Posterior cingulate gyrus (tissue), 11 donors: ENCODE measurements around the gene GALNT13.
A peak's percentile ranks its signal among the peaks of the same experiment; 100 is the strongest.

Experiments used
- DNase-seq, 10 donors: peaks; one replicate each; pipeline versions ENCODE4 v3.0.0 to v3.0.0-alpha.2; 2020 to 2021; ENCODE audit warnings: mixed read lengths in 3 of 10
- intact Hi-C: fragments of 100-400 bp; cut with DNase I; formaldehyde crosslinking; loops from one replicate; pipeline ENCODE4 v1.15.1; 2023

GALNT13 gene

GRCh38 chr2:154203206-154203605, 331.5 kb downstream of the GALNT13 start:
- intact Hi-C loops = no loop called here
- DNase-seq = no peak

GRCh38 chr2:154203902-154204301, 332.2 kb downstream of the GALNT13 start:
- no peak for DNase-seq
- intact Hi-C loops = no loop called here

- DNase-seq = no peak
- intact Hi-C loops = no loop called here
Observed at GRCh38 chr2:154207288-154208047, 335.7 kb downstream of the GALNT13 start.

GRCh38 chr2:154223726-154224125, 352.0 kb downstream of the GALNT13 start:
- no peak for DNase-seq
- intact Hi-C loops = no loop called here

GRCh38 chr2:154226931-154227330, 355.2 kb downstream of the GALNT13 start:
- intact Hi-C loops = no loop called here
- DNase-seq = no peak

GRCh38 chr2:154228566-154229280, 357.0 kb downstream of the GALNT13 start:
- DNase-seq = no peak
- intact Hi-C loops = no loop called here

- intact Hi-C loops = no loop called here
- DNase-seq = no peak
Observed at GRCh38 chr2:154229966-154230365, 358.2 kb downstream of the GALNT13 start.

- intact Hi-C loops = no loop called here
- DNase-seq = no peak
Observed at GRCh38 chr2:154231021-154231420, 359.3 kb downstream of the GALNT13 start.

GRCh38 chr2:154233231-154233630, 361.5 kb downstream of the GALNT13 start:
- intact Hi-C loops = no loop called here

GRCh38 chr2:154238252-154238651, 366.5 kb downstream of the GALNT13 start:
- DNase-seq = no peak
- intact Hi-C loops = no loop called here

More at GRCh38 chr2:154233231-154233630, 361.5 kb downstream of the GALNT13 start:
- DNase-seq = no peak

GRCh38 chr2:154240316-154240715, 368.6 kb downstream of the GALNT13 start:
- no peak for DNase-seq
- intact Hi-C loops = no loop called here

- DNase-seq = peak in 1 of 10 donors; percentile 59
- intact Hi-C loops = no loop called here
Observed at GRCh38 chr2:154240921-154241379, 369.2 kb downstream of the GALNT13 start.

- DNase-seq = no peak
- intact Hi-C loops = no loop called here
Observed at GRCh38 chr2:154242687-154243086, 371.0 kb downstream of the GALNT13 start.

GRCh38 chr2:154243685-154244084, 372.0 kb downstream of the GALNT13 start:
- intact Hi-C loops = no loop called here
- DNase-seq = no peak

GRCh38 chr2:154244932-154245331, 373.2 kb downstream of the GALNT13 start:
- no peak for DNase-seq
- intact Hi-C loops = no loop called here

- intact Hi-C loops = no loop called here
- no peak for DNase-seq
Observed at GRCh38 chr2:154247503-154247902, 375.8 kb downstream of the GALNT13 start.

GRCh38 chr2:154256136-154256535, 384.4 kb downstream of the GALNT13 start:
- no peak for DNase-seq
- intact Hi-C loops = no loop called here

GRCh38 chr2:154259030-154259429, 387.3 kb downstream of the GALNT13 start:
- DNase-seq = no peak
- intact Hi-C loops = no loop called here

GRCh38 chr2:154261473-154262027, 389.8 kb downstream of the GALNT13 start:
- DNase-seq = no peak
- intact Hi-C loops = no loop called here

- intact Hi-C loops = no loop called here
- DNase-seq = no peak
Observed at GRCh38 chr2:154263206-154263605, 391.5 kb downstream of the GALNT13 start.

- DNase-seq = no peak
- intact Hi-C loops = no loop called here
Observed at GRCh38 chr2:154264024-154264423, 392.3 kb downstream of the GALNT13 start.

- intact Hi-C loops = no loop called here
- DNase-seq = no peak
Observed at GRCh38 chr2:154267983-154268382, 396.3 kb downstream of the GALNT13 start.
